Activated naive CD8-positive, alpha-beta T cell treated with anti-CD3 and anti-CD28 coated beads, Interleukin-2, amount 10 ng/mL, durations not matched to agents 7 days and 5 days (primary cell): ENCODE results near the gene CRYBG1. TPM values are rescaled to one million over a fixed set of nuclear protein-coding genes. Genes with fewer than 3 reads are reported as not detected.

ENCODE experiments used
- ATAC-seq: fragments of 150-1000 bp; cut with Tn5 transposase; one replicate; pipeline ENCODE4 v1.10.0; 2021; ENCODE audit warnings: low read depth, moderate library complexity
- POLR2A ChIA-PET: fragments of 350-600 bp; sonication (Branson Sonifier 250); formaldehyde crosslinking; loops from one replicate; lab custom pipeline; 2021; ENCODE audit warnings: antibody characterized with exemption; lab: Charles Lee
- DNase-seq: peaks from one replicate; pipeline ENCODE4 v3.0.0; 2021
- H3K27ac Mint-ChIP-seq: one replicate; pipeline ENCODE4 v1.8.0; 2022; ENCODE audit warnings: mild to moderate bottlenecking, mixed read lengths
- H3K27me3 Mint-ChIP-seq: one replicate; pipeline ENCODE4 v1.8.0; 2022; ENCODE audit warnings: mild to moderate bottlenecking, moderate library complexity, mixed read lengths
- H3K36me3 Mint-ChIP-seq: one replicate; pipeline ENCODE4 v1.8.0; 2021; ENCODE audit warnings: mild to moderate bottlenecking, mixed read lengths
- H3K4me1 Mint-ChIP-seq: one replicate; pipeline ENCODE4 v1.8.0; 2021; ENCODE audit warnings: mixed read lengths
- H3K4me3 Mint-ChIP-seq: one replicate; pipeline ENCODE4 v1.8.0; 2022; ENCODE audit warnings: mild to moderate bottlenecking, moderate library complexity, mixed read lengths
- H3K9me3 Mint-ChIP-seq: one replicate; pipeline ENCODE4 v1.8.0; 2021; ENCODE audit warnings: mixed read lengths
- total RNA-seq, 2 experiments: library from RNA; stranded (reverse); gene quantifications; one replicate each; pipeline ENCODE4 v1.2.3, GENCODE V29; 2021

CRYBG1 gene
- total RNA-seq, 2 experiments from 2014 or later: 34.8 to 37.3 TPM

- Mint-ChIP-seq H3K9me3 (no peaks in the 10 kb centered on the region), H3K27me3 (peaks cover 33% of the 10 kb centered on the region), H3K36me3 (no peaks in the 10 kb centered on the region), H3K4me3 (no peak overlapping the region), H3K27ac (no peak overlapping the region), H3K4me1 (no peaks in the 10 kb centered on the region)
- POLR2A ChIA-PET: no interaction called here
- ATAC-seq (no peak), DNase-seq (no peak)
Measured at GRCh38 chr6:106461084-106461483, 100.6 kb downstream of the CRYBG1 start.

GRCh38 chr6:106462923-106463557 lies 102.5 kb downstream of the CRYBG1 start:
- no peak overlapping the region for H3K4me3 Mint-ChIP-seq
- H3K4me1 Mint-ChIP-seq: no peaks in the 10 kb centered on the region
- no peaks in the 10 kb centered on the region for H3K9me3 Mint-ChIP-seq
- POLR2A ChIA-PET: no interaction called here
- DNase-seq (no peak), ATAC-seq (no peak)
- no peaks in the 10 kb centered on the region for H3K36me3 Mint-ChIP-seq
- no peak overlapping the region for H3K27ac Mint-ChIP-seq
- peaks cover 35% of the 10 kb centered on the region for H3K27me3 Mint-ChIP-seq

GRCh38 chr6:106466211-106466610 lies 105.7 kb downstream of the CRYBG1 start:
- H3K4me1 Mint-ChIP-seq: no peaks in the 10 kb centered on the region
- no peaks in the 10 kb centered on the region for H3K9me3 Mint-ChIP-seq
- H3K4me3 Mint-ChIP-seq: no peak overlapping the region
- ATAC-seq (no peak), DNase-seq (no peak)
- peaks cover 27% of the 10 kb centered on the region for H3K27me3 Mint-ChIP-seq
- POLR2A ChIA-PET: no interaction called here
- no peak overlapping the region for H3K27ac Mint-ChIP-seq
- H3K36me3 Mint-ChIP-seq: no peaks in the 10 kb centered on the region

- no peak for DNase-seq
- no peaks in the 10 kb centered on the region for H3K4me1 Mint-ChIP-seq
Measured at GRCh38 chr6:106468935-106469334, 108.4 kb downstream of the CRYBG1 start.

DNA sequence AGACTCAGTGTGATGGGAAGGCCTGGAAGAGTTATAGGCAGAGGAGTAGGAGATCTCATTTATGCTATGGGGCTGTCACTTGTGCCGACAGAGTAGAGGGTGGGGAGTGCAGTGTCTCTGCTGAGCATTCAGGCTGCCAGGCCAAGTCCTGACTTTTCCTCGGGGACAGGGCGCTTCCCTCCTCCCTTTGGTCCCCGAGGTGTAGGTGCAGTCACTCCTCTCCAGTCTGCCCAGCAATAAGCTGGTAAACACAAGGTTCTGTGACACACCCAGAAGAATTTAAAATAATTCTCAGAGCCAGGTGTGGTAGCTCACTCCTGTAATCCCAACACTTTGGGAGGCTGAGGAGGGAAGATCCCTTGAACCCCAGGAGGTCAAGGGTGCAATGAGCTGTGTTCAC lies 109.4 kb downstream of the CRYBG1 start:
- no peaks in the 10 kb centered on the region for H3K36me3 Mint-ChIP-seq
- no peaks in the 10 kb centered on the region for H3K4me1 Mint-ChIP-seq
- H3K27me3 Mint-ChIP-seq: peaks cover 24% of the 10 kb centered on the region
- H3K4me3 Mint-ChIP-seq: no peak overlapping the region
- ATAC-seq (no peak), DNase-seq (no peak)
- no peaks in the 10 kb centered on the region for H3K9me3 Mint-ChIP-seq
- H3K27ac Mint-ChIP-seq: no peak overlapping the region
- POLR2A ChIA-PET: interaction anchor here (0.6 kb wide), 1 partner anchor 97 kb away, joined by 7 read pairs; no protein-coding TSS in a partner anchor

More at GRCh38 chr6:106468935-106469334, 108.4 kb downstream of the CRYBG1 start:
- ATAC-seq: no peak
- POLR2A ChIA-PET: no interaction called here
- no peaks in the 10 kb centered on the region for H3K36me3 Mint-ChIP-seq
- peaks cover 26% of the 10 kb centered on the region for H3K27me3 Mint-ChIP-seq
- no peak overlapping the region for H3K27ac Mint-ChIP-seq
- no peak overlapping the region for H3K4me3 Mint-ChIP-seq
- H3K9me3 Mint-ChIP-seq: no peaks in the 10 kb centered on the region

- H3K9me3 Mint-ChIP-seq: no peaks in the 10 kb centered on the region
- no peaks in the 10 kb centered on the region for H3K4me1 Mint-ChIP-seq
- peaks cover 20% of the 10 kb centered on the region for H3K27me3 Mint-ChIP-seq
- DNase-seq (no peak), ATAC-seq (no peak)
- H3K27ac Mint-ChIP-seq: no peak overlapping the region
- H3K36me3 Mint-ChIP-seq: no peaks in the 10 kb centered on the region
- H3K4me3 Mint-ChIP-seq: no peak overlapping the region
- POLR2A ChIA-PET: interaction anchor here (0.6 kb wide), 1 partner anchor 96 kb away, joined by 7 read pairs; no protein-coding TSS in a partner anchor
Measured at GRCh38 chr6:106470316-106470715, 109.8 kb downstream of the CRYBG1 start.

- POLR2A ChIA-PET: no interaction called here
- no peak overlapping the region for H3K27ac Mint-ChIP-seq
Measured at GRCh38 chr6:106470811-106471210, 110.3 kb downstream of the CRYBG1 start.

DNA sequence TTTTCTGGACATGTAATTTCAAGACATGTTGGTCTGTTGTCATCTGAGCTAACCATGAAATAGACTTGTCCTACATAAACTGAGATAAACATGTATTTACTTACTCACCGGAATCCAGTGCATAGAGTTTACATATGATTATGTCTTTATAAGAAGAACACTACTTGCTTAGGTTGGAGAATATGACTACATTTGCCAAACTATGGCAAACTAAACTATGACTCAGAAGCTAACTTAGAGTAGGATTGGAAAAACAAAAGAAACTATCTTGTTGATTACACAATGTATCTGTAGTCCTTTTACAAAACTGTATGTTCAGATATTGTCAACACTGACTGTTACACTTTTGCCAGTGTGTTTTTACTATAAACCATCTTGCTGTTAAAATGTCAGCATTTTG lies 113.3 kb downstream of the CRYBG1 start:
- no peak overlapping the region for H3K27ac Mint-ChIP-seq
- peaks cover 2% of the 10 kb centered on the region for H3K4me1 Mint-ChIP-seq
- H3K9me3 Mint-ChIP-seq: no peaks in the 10 kb centered on the region
- H3K27me3 Mint-ChIP-seq: peaks cover under 1% of the 10 kb centered on the region
- H3K36me3 Mint-ChIP-seq: no peaks in the 10 kb centered on the region
- POLR2A ChIA-PET: no interaction called here
- H3K4me3 Mint-ChIP-seq: no peak overlapping the region
- DNase-seq (no peak), ATAC-seq (no peak)

More at GRCh38 chr6:106470811-106471210, 110.3 kb downstream of the CRYBG1 start:
- Mint-ChIP-seq H3K4me3 (no peak overlapping the region), H3K27me3 (peaks cover 15% of the 10 kb centered on the region), H3K9me3 (no peaks in the 10 kb centered on the region), H3K4me1 (no peaks in the 10 kb centered on the region), H3K36me3 (no peaks in the 10 kb centered on the region)
- ATAC-seq (no peak), DNase-seq (no peak)

- Mint-ChIP-seq H3K9me3 (no peaks in the 10 kb centered on the region), H3K4me3 (no peak overlapping the region), H3K36me3 (no peaks in the 10 kb centered on the region), H3K27ac (no peak overlapping the region), H3K4me1 (peaks cover 2% of the 10 kb centered on the region), H3K27me3 (no peaks in the 10 kb centered on the region)
- no peak for DNase-seq
- no peak for ATAC-seq
- POLR2A ChIA-PET: no interaction called here
Measured at GRCh38 chr6:106474466-106474865, 113.9 kb downstream of the CRYBG1 start.

- Mint-ChIP-seq H3K4me3 (no peak overlapping the region), H3K27ac (no peak overlapping the region), H3K36me3 (no peaks in the 10 kb centered on the region), H3K9me3 (no peaks in the 10 kb centered on the region), H3K27me3 (no peaks in the 10 kb centered on the region), H3K4me1 (peaks cover 2% of the 10 kb centered on the region)
- DNase-seq (no peak), ATAC-seq (no peak)
- POLR2A ChIA-PET: no interaction called here
Measured at GRCh38 chr6:106475284-106475683, 114.8 kb downstream of the CRYBG1 start.

GRCh38 chr6:106476331-106477105 lies 116.0 kb downstream of the CRYBG1 start:
- Mint-ChIP-seq H3K27me3 (no peaks in the 10 kb centered on the region), H3K27ac (no peak overlapping the region), H3K9me3 (no peaks in the 10 kb centered on the region), H3K4me1 (peaks cover 2% of the 10 kb centered on the region), H3K4me3 (no peak overlapping the region), H3K36me3 (no peaks in the 10 kb centered on the region)
- no peak for DNase-seq
- ATAC-seq: no peak
- POLR2A ChIA-PET: interaction anchor here (1.3 kb wide), 1 partner anchor 35 kb away, joined by 4 read pairs; no protein-coding TSS in a partner anchor

- Mint-ChIP-seq H3K4me3 (no peak overlapping the region), H3K27ac (no peak overlapping the region), H3K4me1 (peaks cover 2% of the 10 kb centered on the region), H3K9me3 (no peaks in the 10 kb centered on the region), H3K36me3 (no peaks in the 10 kb centered on the region), H3K27me3 (no peaks in the 10 kb centered on the region)
- ATAC-seq (no peak), DNase-seq (no peak)
- POLR2A ChIA-PET: interaction anchor here (1.3 kb wide), 1 partner anchor 35 kb away, joined by 4 read pairs; no protein-coding TSS in a partner anchor
Measured at GRCh38 chr6:106477146-106477545, 116.6 kb downstream of the CRYBG1 start.

DNA sequence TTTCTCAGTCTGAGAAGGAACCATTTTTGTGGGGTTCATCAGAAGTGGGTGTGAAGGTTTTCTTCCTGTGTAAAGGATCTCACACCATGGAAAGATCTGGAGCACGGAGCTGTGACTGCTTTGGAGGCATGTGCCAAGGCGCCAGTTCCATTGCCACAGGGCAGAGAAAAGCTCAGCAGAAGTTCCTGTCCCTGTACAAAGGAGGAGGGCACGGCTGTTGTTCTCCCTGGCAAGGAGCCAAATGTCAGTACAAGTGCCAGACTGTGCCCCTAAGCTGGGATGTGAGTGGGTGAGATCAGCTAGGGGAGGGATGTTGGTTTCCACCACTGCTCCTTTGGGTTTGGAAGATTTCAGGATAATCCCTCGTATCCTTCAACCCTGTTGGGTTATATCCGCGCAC lies 117.3 kb downstream of the CRYBG1 start:
- Mint-ChIP-seq H3K9me3 (no peaks in the 10 kb centered on the region), H3K36me3 (no peaks in the 10 kb centered on the region), H3K27me3 (no peaks in the 10 kb centered on the region), H3K4me3 (no peak overlapping the region), H3K4me1 (peaks cover 2% of the 10 kb centered on the region), H3K27ac (no peak overlapping the region)
- no peak for DNase-seq
- ATAC-seq: no peak
- POLR2A ChIA-PET: no interaction called here

DNA sequence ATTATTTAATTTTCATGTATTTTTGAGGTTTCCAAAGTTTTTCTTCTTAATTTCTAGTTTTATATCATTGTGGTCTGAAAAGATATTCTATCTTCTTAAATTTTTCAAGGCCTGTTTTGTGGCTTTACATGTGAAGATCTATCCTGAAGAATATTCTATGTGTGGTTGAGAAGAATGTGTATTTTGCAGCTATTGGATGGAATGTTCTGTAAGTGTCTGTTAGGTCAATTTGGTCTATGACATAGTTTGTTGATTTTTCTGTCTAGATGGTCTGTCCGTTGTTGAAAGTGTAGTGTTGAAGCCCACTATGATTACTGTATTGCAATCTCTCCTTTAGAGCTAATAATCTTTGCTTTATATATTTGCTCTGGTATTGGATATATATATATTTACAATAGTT lies 125.7 kb downstream of the CRYBG1 start:
- Mint-ChIP-seq H3K9me3 (peaks cover 1% of the 10 kb centered on the region), H3K27me3 (no peaks in the 10 kb centered on the region), H3K36me3 (peaks cover 2% of the 10 kb centered on the region), H3K4me3 (no peak overlapping the region), H3K4me1 (no peaks in the 10 kb centered on the region), H3K27ac (no peak overlapping the region)
- ATAC-seq: no peak
- no peak for DNase-seq
- POLR2A ChIA-PET: no interaction called here
